Body of pancreas (tissue), 4 donors: ENCODE measurements around the gene UGT1A5.

Source experiments
- CTCF ChIP-seq, 7 experiments: fragments of 450-650 bp in 4 of 7; fragments of 200-600 bp in 3 of 7; sonication (generic) in 3 of 7; IDR thresholded peaks; one replicate each; pipeline ENCODE4 v1.5.1; 2016 to 2019; ENCODE audit warnings: antibody characterized with exemption in 7 of 7
- POLR2A ChIP-seq, 3 donors: fragments of 450-650 bp; IDR thresholded peaks; one replicate each; pipeline ENCODE4 v1.6.1; 2016; ENCODE audit warnings: antibody characterized with exemption in 3 of 3, mild to moderate bottlenecking in 2 of 3

GRCh38 chr2:233818639-233819621, 106.2 kb downstream of the UGT1A5 start:
- TF ChIP-seq POLR2A (IDR thresholded peaks at IDR 0.05) (no peak), CTCF (IDR thresholded peaks at IDR 0.05) (no peak)
